ENCODE results near the gene MAP2K7. TPM values are rescaled to one million over a fixed set of nuclear protein-coding genes. Genes with fewer than 3 reads are reported as not detected.

The MAP2K7 gene
- polyA plus RNA-seq, 1 donor: 26.9 TPM

- DNase-seq: no peak
Observed at GRCh38 chr19:7962644-7963268, 59.1 kb downstream of the MAP2K7 start.

DNA sequence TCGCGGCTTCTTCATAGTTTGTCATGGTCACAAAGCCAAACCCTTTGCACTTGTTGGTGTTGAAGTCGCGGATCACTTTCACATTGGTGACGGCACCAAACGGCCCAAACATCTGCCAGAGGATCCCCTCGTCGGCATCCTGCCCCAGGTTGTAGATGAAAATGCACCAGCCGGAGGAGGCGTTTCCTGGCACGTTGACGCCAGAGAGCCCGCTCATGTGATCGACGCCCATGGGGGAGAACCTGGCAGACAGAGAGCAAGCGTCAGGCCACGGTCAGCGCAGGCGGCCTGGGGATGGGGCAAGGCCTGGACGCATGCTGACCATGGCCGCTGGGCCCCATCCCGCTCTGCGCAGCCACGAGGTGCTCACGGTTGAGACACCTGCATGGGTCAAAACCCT lies 59.9 kb downstream of the MAP2K7 start:
- no peak for DNase-seq

Other genes with a start within 250 kb of the MAP2K7 start
- 0.40 TPM for gene RETN, start 234.8 kb upstream of the MAP2K7 start, polyA plus RNA-seq (ENCODE audit: insufficient read length)
- not detected for gene MCEMP1, start 226.8 kb upstream of the MAP2K7 start, polyA plus RNA-seq (ENCODE audit: insufficient read length)
- 34.1 TPM for gene TRAPPC5, start 223.0 kb upstream of the MAP2K7 start, polyA plus RNA-seq (ENCODE audit: insufficient read length)
- not detected for gene FCER2, start 201.7 kb upstream of the MAP2K7 start, polyA plus RNA-seq (ENCODE audit: insufficient read length)
- not detected for gene CLEC4G, start 171.8 kb upstream of the MAP2K7 start, polyA plus RNA-seq (ENCODE audit: insufficient read length)
- gene CD209, start 156.3 kb upstream of the MAP2K7 start, polyA plus RNA-seq (ENCODE audit: insufficient read length): 1.4 TPM
- 1.8 TPM for gene CLEC4M, start 140.6 kb upstream of the MAP2K7 start, polyA plus RNA-seq (ENCODE audit: insufficient read length)
- 16.5 TPM for gene EVI5L, start 73.7 kb upstream of the MAP2K7 start, polyA plus RNA-seq (ENCODE audit: insufficient read length)
- 5.9 TPM for gene PRR36, start 29.5 kb upstream of the MAP2K7 start, polyA plus RNA-seq (ENCODE audit: insufficient read length)
- gene LRRC8E, start 15.4 kb upstream of the MAP2K7 start, polyA plus RNA-seq (ENCODE audit: insufficient read length): 2.0 TPM
- gene TGFBR3L, start 11.0 kb downstream of the MAP2K7 start, polyA plus RNA-seq (ENCODE audit: insufficient read length): 0.42 TPM
- 12.6 TPM for gene SNAPC2, start 16.5 kb downstream of the MAP2K7 start, polyA plus RNA-seq (ENCODE audit: insufficient read length)
- gene CTXN1, start 22.3 kb downstream of the MAP2K7 start, polyA plus RNA-seq (ENCODE audit: insufficient read length): 12.6 TPM
- gene TIMM44, start 39.8 kb downstream of the MAP2K7 start, polyA plus RNA-seq (ENCODE audit: insufficient read length): 46.7 TPM
- 85.3 TPM for gene ELAVL1, start 101.8 kb downstream of the MAP2K7 start, polyA plus RNA-seq (ENCODE audit: insufficient read length)
- gene CCL25, start 148.9 kb downstream of the MAP2K7 start, polyA plus RNA-seq (ENCODE audit: insufficient read length): 0.15 TPM
- gene FBN3, start 245.7 kb downstream of the MAP2K7 start, polyA plus RNA-seq (ENCODE audit: insufficient read length): 59.0 TPM